Raji (cell line): ENCODE data around the gene HNRNPR.

Experiments
- POLR2A ChIP-seq: IDR thresholded peaks from 2 replicates; pipeline ENCODE4 v1.6.1; 2011; ENCODE audit warnings: low read depth, low read length, control low read depth; ENCODE audit not compliant: insufficient read depth

The HNRNPR gene

GRCh38 chr1:23288671-23289070, 55.4 kb downstream of the HNRNPR start:
- no peak for TF ChIP-seq POLR2A

- TF ChIP-seq POLR2A = no peak
These were observed 55.9 kb downstream of the HNRNPR start for GRCh38 chr1:23288201-23288600.

GRCh38 chr1:23286401-23286800, 57.7 kb downstream of the HNRNPR start:
- no peak for TF ChIP-seq POLR2A

GRCh38 chr1:23283667-23284602, 60.1 kb downstream of the HNRNPR start:
- no peak for TF ChIP-seq POLR2A

GRCh38 chr1:23282957-23283356, 61.1 kb downstream of the HNRNPR start:
- no peak for TF ChIP-seq POLR2A

DNA sequence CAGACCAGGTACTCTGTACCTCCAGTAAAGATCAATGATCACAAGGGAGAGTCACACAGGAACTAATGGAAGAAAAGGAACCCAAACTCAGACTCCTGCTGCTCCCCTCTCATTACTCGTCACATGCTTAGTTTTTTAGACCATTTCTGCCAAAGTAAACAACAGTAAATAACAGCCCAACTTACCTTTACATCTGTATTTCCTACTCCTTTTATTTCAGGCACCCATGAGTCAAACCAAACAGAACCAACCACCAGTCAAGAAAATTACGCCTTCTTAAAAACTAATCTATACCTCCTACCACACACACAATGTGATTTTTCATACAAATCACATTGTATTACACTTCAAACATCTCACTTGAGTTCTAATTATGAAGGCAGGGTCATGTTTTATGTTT, 65.4 kb downstream of the HNRNPR start:
- no peak for TF ChIP-seq POLR2A

- TF ChIP-seq POLR2A = no peak
These were observed 67.6 kb downstream of the HNRNPR start for GRCh38 chr1:23276531-23276930.

- TF ChIP-seq POLR2A = no peak
These were observed 70.0 kb downstream of the HNRNPR start for GRCh38 chr1:23274134-23274505.

GRCh38 chr1:23273450-23274133, 70.5 kb downstream of the HNRNPR start:
- no peak for TF ChIP-seq POLR2A

GRCh38 chr1:23263380-23263887, 80.7 kb downstream of the HNRNPR start:
- TF ChIP-seq POLR2A = no peak
